HL-60/S4 (cell line): ENCODE measurements around the gene TLK1.

Experiments
- in situ Hi-C: fragments of 300-500 bp; cut with MboI; formaldehyde crosslinking; loops from 2 replicates; pipeline ENCODE4 v1.14.3; 2022; ENCODE audit warnings: low sequenced_read_pairs

TLK1 gene

DNA sequence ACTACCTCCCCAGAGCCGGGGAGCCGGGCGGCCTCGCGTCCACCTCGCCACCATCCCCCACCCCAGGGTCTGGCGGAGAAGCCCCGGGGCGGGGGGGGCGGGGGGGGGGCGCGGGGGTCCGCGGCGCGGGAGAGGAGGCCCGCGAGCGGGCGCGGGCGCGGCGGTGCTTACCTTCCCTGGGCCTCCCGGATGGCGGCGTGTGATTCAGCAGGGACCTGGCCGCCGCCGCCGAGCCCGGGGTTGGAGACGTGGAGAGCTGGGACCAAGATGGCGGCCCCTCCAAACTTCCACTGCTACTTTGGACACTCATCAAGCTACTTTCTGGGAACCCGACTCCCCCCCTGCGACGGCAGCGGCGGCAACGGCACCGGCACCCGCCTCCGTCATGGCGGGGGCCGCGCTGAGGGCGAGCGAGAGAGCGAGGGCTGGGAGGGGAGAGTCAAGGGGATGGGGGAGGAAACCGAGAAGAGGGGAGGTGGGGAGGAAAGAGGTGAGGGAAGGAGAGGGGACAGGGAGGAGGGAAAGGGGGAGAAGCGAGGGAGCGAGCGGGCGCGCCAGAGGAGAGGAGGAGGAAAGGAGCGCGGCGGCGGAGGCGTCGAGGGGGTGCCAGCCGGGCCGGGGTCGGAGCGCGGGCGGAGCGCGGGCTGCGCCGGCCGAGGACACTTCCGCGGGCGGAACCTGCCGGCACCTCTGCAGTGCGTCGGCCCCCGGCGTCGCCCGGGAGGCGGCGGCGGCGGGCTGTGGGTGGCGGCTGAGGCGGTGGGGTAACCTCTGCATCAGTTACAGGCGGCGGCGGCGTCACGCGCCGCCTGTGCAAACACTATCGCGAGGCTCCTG is at the start of gene TLK1:
Gene TLK1, minus strand, starts transcription at position 775 of the 837 bp plus-strand sequence. Its CDS starts 465 bp downstream, at position 310.
- in situ Hi-C loops: no loop called here

DNA sequence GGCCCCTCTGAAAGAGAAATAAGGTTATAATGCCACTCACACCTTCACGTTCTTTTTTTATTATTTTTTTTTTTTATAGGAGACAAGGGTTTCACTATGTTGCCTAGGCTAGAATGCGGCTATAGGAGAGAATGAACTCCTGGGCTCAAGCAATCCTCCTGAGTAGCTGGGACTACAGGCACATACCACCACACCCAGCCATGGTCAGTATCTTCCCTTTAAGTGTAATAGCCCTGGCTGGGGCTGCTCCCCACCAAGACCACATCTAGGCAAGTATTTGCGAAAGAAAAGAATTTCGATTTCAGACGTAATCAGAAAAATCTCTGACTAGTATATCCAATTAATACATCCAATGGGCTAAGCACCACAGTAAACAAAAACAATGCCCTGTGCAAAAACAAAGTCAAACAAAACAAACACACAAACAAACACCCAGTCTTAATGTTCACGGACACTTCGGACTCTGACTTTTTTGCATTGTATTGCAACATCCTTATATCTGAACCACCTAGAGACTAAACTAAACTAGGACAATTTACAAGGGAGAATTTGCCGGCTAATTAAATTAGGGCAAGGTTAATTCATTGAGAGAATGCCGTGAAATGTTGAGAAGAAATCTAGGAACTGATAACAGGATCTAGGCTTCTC is 49.6 kb upstream of the TLK1 start:
- in situ Hi-C loops: no loop called here

DNA sequence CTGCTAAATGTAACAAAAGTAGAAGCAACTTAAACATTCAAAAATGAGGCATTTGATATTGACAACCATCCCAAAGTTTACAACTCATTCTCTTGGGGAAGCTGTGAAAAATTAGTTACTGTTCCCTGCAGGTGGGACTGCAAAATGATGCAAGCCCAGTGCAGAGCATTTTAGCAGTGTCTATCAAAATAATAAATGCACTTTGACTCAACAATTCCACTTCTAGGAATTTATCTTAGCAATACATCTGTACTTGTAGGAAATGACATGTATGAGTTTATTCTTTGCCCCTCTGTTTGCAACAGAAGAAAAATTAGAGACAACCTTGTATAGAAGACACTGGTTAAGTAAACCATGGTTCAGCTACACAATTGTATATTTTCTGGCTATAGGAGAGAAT is 48.0 kb upstream of the TLK1 start:
- in situ Hi-C loops: no loop called here

DNA sequence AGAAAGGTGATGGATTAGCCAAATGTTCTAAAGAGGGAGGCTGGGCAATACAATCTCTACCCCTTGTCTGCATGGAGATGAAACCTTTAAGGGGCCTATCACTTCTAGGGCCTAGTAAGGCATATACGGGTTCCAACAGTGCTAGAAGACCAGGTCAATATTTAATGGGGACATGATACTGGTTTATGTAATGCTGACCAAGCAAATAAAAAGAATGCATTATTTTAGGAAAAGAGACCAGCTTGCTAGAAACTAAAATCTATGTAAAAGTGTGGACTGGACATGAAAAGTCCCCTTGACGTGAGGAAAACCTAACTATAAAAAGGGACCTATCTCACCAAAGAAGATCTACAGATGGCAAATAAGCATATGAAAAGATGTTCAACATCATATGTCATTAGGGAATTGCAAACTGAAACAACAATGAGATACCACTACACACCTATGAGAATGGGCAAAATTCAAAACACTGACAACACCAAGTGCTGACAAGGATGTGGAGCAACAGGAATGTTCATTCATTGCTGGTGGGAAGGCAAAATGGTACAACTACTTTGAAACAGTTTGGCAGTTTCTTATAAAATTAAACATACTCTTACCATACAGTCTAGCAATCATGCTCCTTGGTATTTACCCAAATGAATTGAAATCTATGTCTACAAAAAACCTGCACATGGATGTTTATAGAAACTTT is 45.9 kb upstream of the TLK1 start:
- in situ Hi-C loops: no loop called here

DNA sequence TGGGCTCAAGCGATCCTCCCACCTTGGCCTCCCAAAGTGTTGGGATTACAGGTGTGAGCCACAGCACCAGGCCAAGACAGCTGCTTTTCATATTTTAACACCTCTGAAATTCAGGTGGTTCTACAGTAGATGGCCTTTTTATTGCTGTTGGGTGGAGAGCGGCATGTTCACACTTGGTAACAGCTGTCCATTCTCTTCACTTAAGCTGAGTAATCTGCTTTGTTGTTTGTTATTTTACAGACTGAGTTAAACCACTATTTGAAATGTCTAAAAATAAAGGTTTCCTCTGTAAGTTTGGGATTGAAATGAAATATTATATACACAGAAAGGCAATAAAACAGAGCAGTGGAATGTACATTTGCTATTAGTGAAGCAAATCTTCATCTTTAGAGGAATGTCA is 44.9 kb upstream of the TLK1 start:
- in situ Hi-C loops: no loop called here

DNA sequence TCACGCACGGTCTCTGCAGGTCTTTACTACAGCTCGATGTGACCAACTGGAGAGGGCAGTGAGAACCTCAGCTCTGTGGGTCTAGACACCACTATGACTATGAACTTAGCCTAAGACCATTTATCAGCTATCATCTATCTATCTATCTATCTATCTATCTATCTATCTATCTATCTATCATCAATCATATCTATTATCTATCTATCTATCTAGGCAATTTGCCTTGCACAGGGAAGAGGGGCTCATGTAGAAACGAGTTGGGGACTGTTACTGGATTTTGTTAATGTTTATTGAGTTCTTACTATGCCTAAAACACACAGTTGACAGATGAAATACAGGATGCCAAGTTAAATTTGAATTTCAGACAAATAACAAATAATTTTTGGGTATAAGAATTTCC is 41.1 kb upstream of the TLK1 start:
- in situ Hi-C loops: no loop called here

DNA sequence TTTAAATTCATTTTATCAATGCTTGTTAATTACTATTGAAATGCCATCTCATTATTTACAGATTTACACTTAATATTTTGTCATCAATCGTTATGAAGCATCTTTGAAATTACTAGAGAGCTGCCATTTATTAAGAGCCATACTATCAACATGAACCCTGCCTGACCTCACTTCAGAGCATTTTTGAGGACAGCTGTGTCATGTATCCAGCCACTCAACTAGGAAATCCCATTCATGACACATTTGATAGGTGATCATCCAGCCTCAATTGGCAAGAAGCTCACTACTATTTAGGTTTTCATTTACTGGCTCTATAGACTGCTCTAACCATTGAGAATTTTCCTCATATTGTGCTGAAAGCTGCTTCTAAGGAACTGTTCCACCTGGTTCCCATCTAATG is 40.6 kb upstream of the TLK1 start:
- in situ Hi-C loops: no loop called here

DNA sequence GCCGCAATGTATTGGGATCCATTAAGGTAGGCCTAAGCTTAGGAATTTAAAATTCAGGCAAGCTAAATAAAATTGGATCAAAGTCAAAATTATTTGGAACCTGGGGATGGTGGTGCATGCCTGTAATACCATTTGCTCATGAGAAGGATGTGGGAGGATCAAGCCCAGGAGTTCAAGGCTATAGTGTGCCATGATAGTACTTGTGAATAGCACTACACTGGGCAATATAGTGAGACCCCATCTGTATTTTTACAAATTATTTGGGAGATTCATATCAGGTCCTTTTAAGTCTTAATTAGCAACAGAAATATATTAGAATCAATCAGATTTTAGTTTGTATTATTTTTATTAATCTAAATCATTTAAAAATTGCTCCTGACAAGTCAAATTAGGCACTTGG is 39.8 kb upstream of the TLK1 start:
- in situ Hi-C loops: no loop called here

DNA sequence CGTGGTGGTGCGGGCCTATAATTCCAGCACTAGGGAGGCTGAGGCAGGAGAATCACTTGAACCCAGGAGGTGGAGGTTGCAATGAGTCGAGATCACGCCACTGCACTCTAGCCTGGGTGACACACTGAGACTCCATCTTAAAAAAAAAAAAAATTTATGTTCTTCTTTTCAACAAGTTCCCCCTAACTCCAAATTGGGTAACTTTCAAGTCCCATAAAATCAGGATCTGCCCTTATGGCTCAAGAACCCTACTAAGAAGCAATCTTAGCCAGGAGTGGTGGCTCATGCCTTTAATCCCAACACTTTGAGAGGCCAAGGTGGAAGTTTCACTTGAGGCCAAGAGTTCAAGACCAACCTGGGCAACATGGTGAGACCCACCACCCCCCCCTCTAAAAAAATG is 30.3 kb upstream of the TLK1 start:
- in situ Hi-C loops: no loop called here

DNA sequence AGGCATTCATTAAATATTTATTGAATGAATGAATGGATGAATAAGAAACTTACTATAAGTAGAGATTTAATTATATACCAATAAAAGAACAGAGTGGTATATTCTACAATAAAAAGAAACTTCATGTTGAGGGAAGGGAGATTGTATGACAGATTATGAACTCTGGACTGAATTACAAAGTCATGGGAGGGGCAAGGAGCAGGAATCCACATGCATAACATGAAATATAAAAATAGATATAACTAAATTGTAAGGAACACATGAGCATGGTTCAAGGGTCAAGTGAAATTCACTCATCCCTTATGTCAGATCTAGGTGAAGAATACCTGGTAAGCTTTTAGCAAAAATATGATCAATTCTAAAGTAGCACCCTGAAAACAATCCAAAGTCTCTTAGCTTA is 27.1 kb upstream of the TLK1 start:
- in situ Hi-C loops: no loop called here

DNA sequence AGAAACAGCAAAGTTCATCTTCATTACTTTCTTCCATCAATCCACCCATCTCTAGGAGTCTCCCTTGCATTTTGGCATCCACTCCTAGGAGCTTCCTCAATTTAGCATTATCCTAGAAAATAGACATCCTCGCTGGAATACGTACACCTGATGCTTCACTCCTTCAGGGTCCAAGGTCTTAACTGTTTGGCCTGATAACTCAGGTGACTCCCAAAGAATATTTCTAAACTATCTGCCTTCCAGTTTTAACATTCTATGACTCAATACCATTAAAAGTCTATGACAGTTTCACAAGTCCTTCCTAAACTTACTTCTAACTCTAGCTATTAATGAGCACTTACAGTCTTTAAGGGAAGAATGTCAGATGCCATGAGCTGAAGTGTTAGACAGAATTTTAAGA is 26.5 kb upstream of the TLK1 start:
- in situ Hi-C loops: no loop called here

DNA sequence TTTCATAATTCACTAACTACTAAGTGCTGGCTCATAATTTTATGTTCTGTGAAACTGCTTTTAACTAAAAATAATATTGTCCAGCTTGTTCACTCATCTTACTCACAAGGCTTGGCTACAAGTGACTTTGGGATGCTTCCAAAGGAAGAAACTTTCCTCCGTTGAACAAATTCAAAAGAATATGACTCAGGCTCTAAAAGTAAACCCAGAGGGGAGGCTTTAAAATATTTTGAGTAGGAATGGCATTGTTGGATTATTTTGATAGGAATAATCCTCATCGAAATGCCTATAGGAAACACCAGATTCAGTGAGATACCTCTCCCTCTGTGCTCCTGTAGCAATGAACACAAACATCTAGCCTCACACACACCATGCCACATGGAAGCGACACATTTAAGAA is 25.2 kb upstream of the TLK1 start:
- in situ Hi-C loops: no loop called here

DNA sequence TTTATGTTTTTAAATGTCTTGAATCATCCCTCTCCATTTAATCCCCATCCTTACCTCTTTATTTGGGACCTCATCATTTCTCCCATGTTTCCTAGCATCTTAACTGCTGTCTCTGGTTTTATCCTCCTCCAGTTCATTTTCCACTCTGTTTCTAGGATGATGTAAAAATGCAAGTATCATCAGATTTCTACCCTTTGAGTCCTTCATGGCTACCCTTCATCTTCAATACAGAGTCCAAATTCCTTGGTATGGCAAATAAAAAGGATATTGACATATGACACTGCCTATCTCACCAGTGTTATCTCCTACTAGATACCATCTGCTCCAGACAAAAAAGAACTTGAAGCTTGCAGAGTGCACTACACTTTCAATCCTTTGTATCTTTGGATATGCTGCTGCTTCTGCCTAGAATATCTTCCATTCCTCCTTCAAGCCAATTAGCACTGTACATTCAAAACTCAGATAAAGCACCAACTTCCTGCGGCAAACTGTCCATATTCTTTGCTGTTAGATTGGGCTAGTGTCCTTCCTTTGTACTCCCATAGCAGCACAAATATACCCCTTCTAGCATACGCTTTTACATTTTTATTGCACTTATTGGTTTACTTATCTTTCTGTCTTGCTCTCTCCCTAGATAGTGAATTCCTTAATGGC is 24.6 kb upstream of the TLK1 start:
- in situ Hi-C loops: no loop called here

DNA sequence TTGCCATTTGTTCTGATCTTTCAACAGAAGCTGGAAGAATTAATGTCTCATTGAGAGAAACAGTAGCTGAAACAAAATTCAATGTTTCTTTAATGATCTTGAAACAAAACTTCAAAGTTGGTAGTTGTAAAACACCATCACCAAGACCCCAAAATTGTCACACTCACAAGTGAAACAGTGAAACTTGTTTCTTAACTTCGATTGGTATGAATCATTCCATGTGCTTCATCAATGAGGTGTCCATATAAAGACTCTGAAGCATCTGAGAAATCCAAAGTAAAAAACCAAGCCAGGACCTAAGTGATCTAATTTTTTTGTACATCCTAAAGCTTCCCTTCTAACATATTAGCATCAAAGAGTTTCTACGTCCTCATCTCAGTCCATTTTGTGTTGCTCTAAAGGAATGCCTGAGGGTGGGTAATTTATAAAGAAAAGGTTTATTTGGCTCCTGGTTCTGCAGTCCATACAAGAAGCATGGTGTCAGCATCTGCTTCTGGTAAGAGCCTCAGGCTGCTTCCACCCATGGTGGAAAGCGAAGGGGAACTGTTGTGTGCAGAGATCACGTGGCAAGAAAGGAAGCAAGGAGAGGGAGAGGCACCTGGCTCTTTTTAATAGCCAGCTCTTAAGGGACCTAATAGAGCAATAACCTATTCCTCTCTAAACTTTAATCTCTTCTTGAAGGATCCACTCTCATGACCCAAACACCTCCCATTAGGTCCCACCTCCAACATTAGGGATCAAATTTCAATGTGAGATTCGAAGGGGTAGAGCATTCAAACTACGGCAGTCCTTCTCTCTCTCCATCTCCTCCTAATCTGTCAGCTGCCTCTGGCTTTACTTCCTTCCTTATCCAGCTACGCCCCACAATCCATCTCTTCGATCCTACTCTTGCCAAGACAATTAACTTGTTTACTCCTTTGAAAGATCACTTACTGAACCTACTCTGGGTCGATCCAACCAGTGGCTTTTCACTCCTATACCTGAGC is 20.7 kb upstream of the TLK1 start:
- in situ Hi-C loops: no loop called here

DNA sequence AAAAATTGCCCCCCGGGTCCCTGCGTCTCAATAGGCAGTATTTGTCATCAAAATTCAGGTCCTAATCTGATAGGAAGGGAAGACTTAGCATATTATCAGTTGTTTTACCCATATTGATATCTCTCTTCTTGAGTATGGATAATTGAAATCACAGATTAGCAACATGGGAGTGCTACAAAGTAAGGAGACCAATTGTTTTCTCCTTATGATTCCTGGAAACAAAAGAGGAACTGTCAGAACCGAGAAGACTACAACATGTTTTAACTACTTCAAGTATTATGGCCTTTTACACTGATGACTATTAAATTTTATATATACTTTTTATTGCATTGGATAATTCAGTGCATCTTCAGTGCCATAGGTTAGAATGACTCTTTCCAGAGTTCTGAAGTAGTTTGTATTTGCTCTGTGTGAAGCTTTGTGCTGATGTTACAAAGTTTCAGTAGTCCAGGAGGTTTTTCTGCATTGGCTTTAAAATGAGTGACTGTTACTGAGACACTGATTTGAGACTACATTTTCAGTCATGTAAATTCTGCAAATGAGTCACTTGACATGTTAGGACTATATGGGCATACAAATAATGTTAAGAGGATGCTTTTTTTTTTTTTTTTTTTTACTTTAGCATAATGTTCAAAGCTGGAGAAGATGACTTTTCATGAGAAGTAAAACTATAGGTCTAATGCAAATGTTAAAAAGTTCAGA is 19.7 kb upstream of the TLK1 start:
- in situ Hi-C loops: no loop called here

DNA sequence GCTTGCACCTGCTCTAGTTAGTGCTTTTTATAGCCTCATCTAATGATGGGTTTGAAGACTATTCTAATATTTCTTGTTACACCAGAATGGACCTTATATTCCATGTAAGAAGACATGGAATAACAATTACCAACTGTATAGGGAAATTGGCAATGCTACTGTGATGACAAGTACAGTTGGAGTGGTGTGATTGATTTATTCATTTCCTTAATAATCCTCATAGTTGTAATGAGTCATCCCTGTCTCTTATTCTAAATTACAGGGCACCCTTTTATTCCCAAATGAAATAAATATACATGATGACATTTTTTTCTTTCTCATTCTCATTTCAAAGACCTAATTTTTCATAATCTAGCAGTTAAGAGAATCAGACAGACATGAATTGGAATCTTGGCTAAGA is 18.3 kb upstream of the TLK1 start:
- in situ Hi-C loops: no loop called here

DNA sequence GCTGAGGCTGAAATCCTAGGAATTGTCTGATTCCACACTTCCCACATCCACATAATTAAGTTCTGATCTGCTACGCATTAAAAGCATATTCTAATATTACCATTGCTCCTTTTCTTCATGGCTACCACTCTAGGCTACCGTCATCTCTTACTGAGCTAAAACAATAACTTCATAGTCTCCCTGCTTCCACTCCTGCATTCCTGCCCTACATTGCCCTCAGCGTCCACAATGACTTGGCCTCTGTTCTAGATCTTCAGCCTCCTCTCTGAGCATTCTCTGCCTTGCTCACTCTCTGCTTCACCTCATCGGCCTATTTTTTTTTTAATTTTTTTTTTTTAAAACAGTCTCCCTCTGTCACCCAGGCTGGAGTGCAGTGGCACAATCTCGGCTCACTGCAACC is 15.8 kb upstream of the TLK1 start:
- in situ Hi-C loops: no loop called here

DNA sequence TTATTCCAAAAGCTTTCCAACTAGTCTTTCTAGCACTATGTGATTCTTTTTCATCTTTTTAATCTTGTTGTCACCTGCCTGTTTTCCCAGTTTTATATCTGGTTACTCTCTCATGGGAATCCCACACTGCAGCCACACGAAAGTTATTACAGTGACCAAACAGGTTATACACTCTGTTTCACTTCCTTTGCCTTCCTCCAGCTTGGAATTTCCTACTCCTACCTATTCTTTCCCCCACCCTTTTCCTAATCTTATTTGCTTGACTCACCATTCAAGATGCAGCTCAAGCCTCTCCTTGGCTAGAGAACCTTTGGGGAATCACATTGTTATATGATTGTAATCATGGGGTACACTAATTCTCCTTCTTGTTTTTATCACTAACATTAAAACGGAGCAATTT is 13.4 kb upstream of the TLK1 start:
- in situ Hi-C loops: no loop called here

DNA sequence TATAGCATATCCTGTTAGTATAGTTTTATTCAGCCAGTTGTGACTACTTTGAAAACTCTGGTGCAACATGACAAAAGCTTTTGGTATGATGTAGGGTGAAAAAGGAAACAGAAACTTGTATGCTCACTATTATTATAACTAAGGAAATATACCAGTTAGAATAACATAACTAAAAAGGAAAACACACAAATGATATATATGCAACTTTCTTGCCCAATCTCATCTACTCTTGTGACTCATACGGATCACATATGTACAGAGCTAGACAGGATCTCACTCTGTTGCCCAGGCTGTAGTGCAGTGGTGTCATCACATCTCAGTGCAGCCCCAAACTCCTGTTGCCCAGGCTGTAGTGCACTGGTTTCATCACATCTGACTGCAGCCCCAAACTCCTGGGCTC is 12.4 kb upstream of the TLK1 start:
- in situ Hi-C loops: no loop called here

DNA sequence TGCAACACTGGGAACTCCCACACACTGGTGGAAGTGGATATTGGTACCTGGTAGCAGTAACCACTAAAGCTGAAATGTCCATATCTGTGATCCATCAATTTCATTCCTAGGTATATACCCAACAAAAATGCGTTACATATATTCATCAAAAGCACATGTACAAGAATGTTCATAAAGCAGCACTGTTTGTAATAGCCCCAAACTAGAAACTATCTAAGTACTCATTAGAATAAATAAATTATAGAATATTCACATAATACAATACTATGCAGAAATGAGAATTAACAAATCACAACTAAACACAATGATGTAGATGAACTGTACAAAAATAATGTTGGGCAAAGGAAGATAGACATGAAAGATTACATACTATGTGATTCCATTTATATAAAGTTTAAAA is 11.1 kb upstream of the TLK1 start:
- in situ Hi-C loops: no loop called here
